DND-41 (cell line): ENCODE measurements around the gene PTPRD.

Experiments used
- ATAC-seq: fragments of 200-7000 bp; cut with Tn5 transposase; 3 replicates; pipeline ENCODE4 v1.9.1; 2021; ENCODE audit warnings: low read depth; ENCODE audit not compliant: insufficient read depth
- DNase-seq: peaks from one replicate; pipeline ENCODE4 v3.0.0-alpha.2; 2020
- H2AFZ ChIP-seq: 2 replicates; pipeline ENCODE4 v1.6.0; 2012; ENCODE audit warnings: low read depth, low read length
- H3K27ac ChIP-seq: 2 replicates; pipeline ENCODE4 v1.5.1; 2012; ENCODE audit warnings: low read length, inconsistent platforms
- H3K27me3 ChIP-seq: fragments of 200-600 bp; sonication (generic); 2 replicates; pipeline ENCODE4 v1.6.0; 2012; ENCODE audit warnings: low read length, mild to moderate bottlenecking, inconsistent platforms; ENCODE audit not compliant: insufficient read depth, poor library complexity
- H3K36me3 ChIP-seq: 2 replicates; pipeline ENCODE4 v1.5.1; 2012; ENCODE audit warnings: low read length, inconsistent platforms; ENCODE audit not compliant: insufficient read depth
- H3K4me1 ChIP-seq: 2 replicates; pipeline ENCODE4 v1.5.1; 2012; ENCODE audit warnings: mild to moderate bottlenecking, low read length; ENCODE audit not compliant: insufficient read depth
- H3K4me2 ChIP-seq: 2 replicates; pipeline ENCODE4 v1.6.0; 2012; ENCODE audit warnings: mild to moderate bottlenecking, moderate library complexity, low read length, inconsistent platforms; ENCODE audit not compliant: insufficient read depth
- H3K4me3 ChIP-seq, 2 experiments: fragments of 200-600 bp in 1 of 2; shearing (Covaris generic) in 1 of 2; 2 replicates each; pipeline ENCODE4 v1.5.1; 2012 to 2016; ENCODE audit warnings: inconsistent platforms in 2 of 2, low read length in 2 of 2, mild to moderate bottlenecking in 2 of 2, low read depth in 1 of 2, moderate library complexity in 1 of 2
- H3K79me2 ChIP-seq: 2 replicates; pipeline ENCODE4 v1.6.0; 2012; ENCODE audit warnings: low read length, inconsistent platforms; ENCODE audit not compliant: insufficient read depth
- H3K9ac ChIP-seq: 2 replicates; pipeline ENCODE4 v1.6.0; 2012; ENCODE audit warnings: low read depth, mild to moderate bottlenecking, inconsistent platforms, low read length, moderate library complexity
- H3K9me3 ChIP-seq: 2 replicates; pipeline ENCODE4 v1.5.1; 2012; ENCODE audit warnings: low read length, moderate library complexity, mild to moderate bottlenecking, inconsistent platforms; ENCODE audit not compliant: insufficient read depth, severe bottlenecking
- H4K20me1 ChIP-seq: 2 replicates; pipeline ENCODE4 v1.6.0; 2012; ENCODE audit warnings: low read length; ENCODE audit not compliant: insufficient read depth
- CTCF ChIP-seq: IDR thresholded peaks from 2 replicates; pipeline ENCODE4 v1.5.1; 2012; ENCODE audit warnings: borderline replicate concordance, low read length, moderate library complexity, mild to moderate bottlenecking; ENCODE audit not compliant: poor library complexity, severe bottlenecking; ENCODE audit errors: extremely low read depth
- EZH2 ChIP-seq: IDR thresholded peaks from 3 replicates; pipeline ENCODE4 v1.6.1; 2012; ENCODE audit warnings: borderline replicate concordance, low read depth, mild to moderate bottlenecking, moderate library complexity, low read length, inconsistent platforms; ENCODE audit not compliant: severe bottlenecking

Gene PTPRD

GRCh38 chr9:8683496-8683895, 1929.3 kb downstream of the PTPRD start:
- H3K9ac ChIP-seq: no peak overlapping the region
- no peaks in the 10 kb centered on the region for H3K27me3 ChIP-seq
- H3K36me3 ChIP-seq: no peaks in the 10 kb centered on the region
- no peak overlapping the region for H3K27ac ChIP-seq
- H3K9me3 ChIP-seq: no peaks in the 10 kb centered on the region
- no peaks in the 10 kb centered on the region for H3K79me2 ChIP-seq
- ATAC-seq (no peak), DNase-seq (no peak)
- H2AFZ ChIP-seq: no peak overlapping the region
- no peaks in the 10 kb centered on the region for H3K4me1 ChIP-seq
- no peak overlapping the region for H3K4me3 ChIP-seq
- no peaks in the 10 kb centered on the region for H4K20me1 ChIP-seq
- TF ChIP-seq EZH2 (no peak), CTCF (no peak)
- H3K4me2 ChIP-seq: no peak overlapping the region

GRCh38 chr9:8680658-8681057, 1932.1 kb downstream of the PTPRD start:
- H3K4me1 ChIP-seq: no peaks in the 10 kb centered on the region
- H3K9ac ChIP-seq: no peak overlapping the region
- ATAC-seq (no peak), DNase-seq (no peak)
- H3K27ac ChIP-seq: no peak overlapping the region
- no peaks in the 10 kb centered on the region for H3K9me3 ChIP-seq
- H3K27me3 ChIP-seq: no peaks in the 10 kb centered on the region
- TF ChIP-seq CTCF: no peak
- TF ChIP-seq EZH2: no peak
- H4K20me1 ChIP-seq: no peaks in the 10 kb centered on the region
- no peak overlapping the region for H3K4me3 ChIP-seq
- no peaks in the 10 kb centered on the region for H3K79me2 ChIP-seq
- no peak overlapping the region for H3K4me2 ChIP-seq
- no peak overlapping the region for H2AFZ ChIP-seq
- H3K36me3 ChIP-seq: no peaks in the 10 kb centered on the region

- Histone ChIP-seq H4K20me1 (no peaks in the 10 kb centered on the region), H3K4me2 (no peak overlapping the region), H3K27me3 (no peaks in the 10 kb centered on the region), H3K79me2 (no peaks in the 10 kb centered on the region), H3K4me3 (no peak overlapping the region), H3K9me3 (no peaks in the 10 kb centered on the region), H3K27ac (no peak overlapping the region), H3K4me1 (no peaks in the 10 kb centered on the region), H3K36me3 (no peaks in the 10 kb centered on the region), H2AFZ (no peak overlapping the region), H3K9ac (no peak overlapping the region)
- no peak for ATAC-seq
- TF ChIP-seq CTCF (no peak), EZH2 (no peak)
- no peak for DNase-seq
These were observed 1932.6 kb downstream of the PTPRD start for GRCh38 chr9:8680157-8680556.

- Histone ChIP-seq H3K27ac (no peak overlapping the region), H3K4me2 (no peak overlapping the region), H3K27me3 (no peaks in the 10 kb centered on the region), H2AFZ (no peak overlapping the region), H3K4me1 (no peaks in the 10 kb centered on the region), H3K4me3 (no peak overlapping the region), H3K36me3 (no peaks in the 10 kb centered on the region), H3K9ac (no peak overlapping the region), H4K20me1 (no peaks in the 10 kb centered on the region), H3K9me3 (no peaks in the 10 kb centered on the region), H3K79me2 (no peaks in the 10 kb centered on the region)
- ATAC-seq: no peak
- DNase-seq: no peak
- TF ChIP-seq EZH2 (no peak), CTCF (no peak)
These were observed 1933.4 kb downstream of the PTPRD start for GRCh38 chr9:8679371-8679822.
